Measurements from ENCODE around the gene SLC16A5.
"Not testable (repeated sequence)": the region's sequence is repeated elsewhere in the genome, so short reads cannot be mapped to it uniquely, and the experiment has no call there.

Gene SLC16A5

GRCh38 chr17:75063201-75063600 is 24.6 kb upstream of the SLC16A5 start:
- in situ Hi-C loops (cut with HindIII; ENCODE audit: low pct_ligation_motif_present, low pct_unique_long_range_greater_than_20kb, low sequenced_read_pairs), result no loop called here
- DNase-seq, result no peak

GRCh38 chr17:75063626-75064025 is 24.1 kb upstream of the SLC16A5 start:
- in situ Hi-C loops (cut with HindIII; ENCODE audit: low pct_ligation_motif_present, low pct_unique_long_range_greater_than_20kb, low sequenced_read_pairs), result no loop called here

GRCh38 chr17:75064040-75064439 is 23.7 kb upstream of the SLC16A5 start:
- in situ Hi-C loops (cut with HindIII; ENCODE audit: low pct_ligation_motif_present, low pct_unique_long_range_greater_than_20kb, low sequenced_read_pairs), result no loop called here
- DNase-seq, result no peak

More at GRCh38 chr17:75063626-75064025, 24.1 kb upstream of the SLC16A5 start:
- DNase-seq, result no peak

GRCh38 chr17:75064460-75064859 is 23.3 kb upstream of the SLC16A5 start:
- DNase-seq, result no peak

GRCh38 chr17:75064867-75065561 is 22.7 kb upstream of the SLC16A5 start:
- DNase-seq, result no peak
- in situ Hi-C loops (cut with HindIII; ENCODE audit: low pct_ligation_motif_present, low pct_unique_long_range_greater_than_20kb, low sequenced_read_pairs), result no loop called here

More at GRCh38 chr17:75064460-75064859, 23.3 kb upstream of the SLC16A5 start:
- in situ Hi-C loops (cut with HindIII; ENCODE audit: low pct_ligation_motif_present, low pct_unique_long_range_greater_than_20kb, low sequenced_read_pairs), result no loop called here

- in situ Hi-C loops (cut with HindIII; ENCODE audit: low pct_ligation_motif_present, low pct_unique_long_range_greater_than_20kb, low sequenced_read_pairs), result no loop called here
- no peak for DNase-seq
These were observed 22.1 kb upstream of the SLC16A5 start for GRCh38 chr17:75065562-75066151.

- in situ Hi-C loops (cut with HindIII; ENCODE audit: low pct_ligation_motif_present, low pct_unique_long_range_greater_than_20kb, low sequenced_read_pairs), result no loop called here
- DNase-seq, result no peak
These were observed 19.9 kb upstream of the SLC16A5 start for GRCh38 chr17:75067856-75068255.

- DNase-seq, result no peak
- in situ Hi-C loops (cut with HindIII; ENCODE audit: low pct_ligation_motif_present, low pct_unique_long_range_greater_than_20kb, low sequenced_read_pairs), result no loop called here
These were observed 19.0 kb upstream of the SLC16A5 start for GRCh38 chr17:75068750-75069149.

GRCh38 chr17:75069783-75070182 is 18.0 kb upstream of the SLC16A5 start:
- in situ Hi-C loops (cut with HindIII; ENCODE audit: low pct_ligation_motif_present, low pct_unique_long_range_greater_than_20kb, low sequenced_read_pairs), result no loop called here
- peak; percentile 69 for DNase-seq

- DNase-seq; in situ Hi-C loops (cut with HindIII; ENCODE audit: low pct_ligation_motif_present, low pct_unique_long_range_greater_than_20kb, low sequenced_read_pairs): not testable (repeated sequence)
These were observed 16.1 kb upstream of the SLC16A5 start for GRCh38 chr17:75071478-75072271.

GRCh38 chr17:75072909-75073308 is 14.8 kb upstream of the SLC16A5 start:
- in situ Hi-C loops (cut with HindIII; ENCODE audit: low pct_ligation_motif_present, low pct_unique_long_range_greater_than_20kb, low sequenced_read_pairs); DNase-seq: not testable (repeated sequence)

GRCh38 chr17:75073618-75074047 is 14.1 kb upstream of the SLC16A5 start:
- no peak for DNase-seq

GRCh38 chr17:75074532-75074931 is 13.2 kb upstream of the SLC16A5 start:
- no peak for DNase-seq

More at GRCh38 chr17:75073618-75074047, 14.1 kb upstream of the SLC16A5 start:
- in situ Hi-C loops (cut with HindIII; ENCODE audit: low pct_ligation_motif_present, low pct_unique_long_range_greater_than_20kb, low sequenced_read_pairs), result no loop called here

GRCh38 chr17:75075597-75076336 is 12.0 kb upstream of the SLC16A5 start:
- in situ Hi-C loops (cut with HindIII; ENCODE audit: low pct_ligation_motif_present, low pct_unique_long_range_greater_than_20kb, low sequenced_read_pairs), result no loop called here
- DNase-seq, result no peak

More at GRCh38 chr17:75074532-75074931, 13.2 kb upstream of the SLC16A5 start:
- in situ Hi-C loops (cut with HindIII; ENCODE audit: low pct_ligation_motif_present, low pct_unique_long_range_greater_than_20kb, low sequenced_read_pairs), result no loop called here

GRCh38 chr17:75077072-75077495 is 10.7 kb upstream of the SLC16A5 start:
- no peak for DNase-seq
- in situ Hi-C loops (cut with HindIII; ENCODE audit: low pct_ligation_motif_present, low pct_unique_long_range_greater_than_20kb, low sequenced_read_pairs), result no loop called here

- no peak for DNase-seq
These were observed 10.1 kb upstream of the SLC16A5 start for GRCh38 chr17:75077496-75078283.

GRCh38 chr17:75078284-75079022 is 9.3 kb upstream of the SLC16A5 start:
- DNase-seq, result peak; percentile 96
- in situ Hi-C loops (cut with HindIII; ENCODE audit: low pct_ligation_motif_present, low pct_unique_long_range_greater_than_20kb, low sequenced_read_pairs), result no loop called here

More at GRCh38 chr17:75077496-75078283, 10.1 kb upstream of the SLC16A5 start:
- in situ Hi-C loops (cut with HindIII; ENCODE audit: low pct_ligation_motif_present, low pct_unique_long_range_greater_than_20kb, low sequenced_read_pairs), result no loop called here

Measured in ACHN (cell line).